COLO829 (cell line): ENCODE data around the gene STK24.

Source experiments
- DNase-seq: peaks from one replicate; pipeline ENCODE4 v3.0.0; 2012; ENCODE audit warnings: low spot score

Gene STK24

DNA sequence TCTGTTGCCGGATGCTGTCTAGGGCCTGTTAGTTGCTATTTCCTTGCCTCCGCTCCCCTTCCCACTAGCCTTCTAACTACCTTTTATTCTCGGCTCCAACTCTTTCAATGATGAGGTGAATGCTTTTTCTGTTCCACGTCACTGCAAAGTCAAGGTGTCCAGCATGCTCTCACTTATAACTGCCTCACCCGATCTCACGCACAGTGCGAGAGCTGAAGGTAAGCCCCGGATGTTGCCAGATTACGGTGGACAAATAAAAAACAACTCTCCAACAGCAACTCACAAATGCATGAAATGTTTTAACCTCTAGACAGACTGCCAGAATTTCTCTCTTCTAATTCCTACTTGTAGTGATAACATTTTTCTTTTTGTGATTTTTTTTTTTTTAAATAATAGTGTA lies 169.9 kb downstream of the STK24 start:
- DNase-seq: no peak

DNA sequence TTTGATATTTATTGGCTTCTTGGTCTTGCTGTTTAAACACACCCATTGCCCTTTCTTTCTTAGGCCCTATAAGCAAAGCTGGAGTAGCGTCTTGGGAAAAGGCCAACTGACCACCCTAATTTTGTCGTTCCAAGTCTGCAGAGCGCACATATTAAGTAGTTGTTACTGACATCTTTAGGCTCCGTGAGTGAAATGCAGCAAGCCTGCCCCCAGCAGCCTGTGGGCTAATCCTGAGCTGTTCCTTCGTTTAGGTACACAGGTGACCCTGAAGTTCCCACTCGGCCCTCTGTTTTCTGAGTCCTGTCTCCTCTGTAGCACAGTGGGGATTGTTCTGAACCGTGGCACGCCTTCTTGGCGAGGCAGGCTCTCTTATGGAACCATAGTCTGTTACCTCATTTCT lies 170.5 kb downstream of the STK24 start:
- DNase-seq: no peak

DNA sequence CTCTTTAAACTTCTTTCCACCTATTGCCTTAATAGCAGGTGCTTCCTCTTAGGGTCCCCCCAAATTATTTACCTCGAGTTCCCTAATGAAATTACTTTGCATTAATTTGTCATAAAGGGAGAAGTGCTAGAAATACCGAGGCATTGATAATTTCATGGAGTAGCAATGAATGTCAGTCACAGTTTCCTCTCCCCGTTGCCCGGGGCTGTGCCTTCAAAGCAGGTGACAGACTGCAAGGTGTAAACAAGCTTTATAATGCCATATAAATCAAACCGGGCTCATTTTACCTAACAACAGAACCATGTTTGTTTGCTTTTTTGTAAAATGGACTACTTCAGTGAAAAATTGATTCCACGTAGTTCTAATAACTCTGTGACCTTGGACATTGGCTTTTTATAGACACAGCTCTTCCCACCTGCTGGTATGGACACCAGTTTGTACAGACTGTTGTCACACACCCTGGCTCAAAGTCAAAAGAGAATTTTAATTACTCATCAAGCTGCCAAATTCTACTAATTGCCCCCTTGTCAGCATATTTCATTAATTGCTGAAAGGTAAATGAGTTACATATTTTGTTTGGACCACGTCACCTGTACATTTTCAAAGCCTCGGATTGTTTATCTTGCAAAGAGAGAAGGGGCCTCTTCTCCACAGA lies 171.1 kb downstream of the STK24 start:
- no peak for DNase-seq

DNA sequence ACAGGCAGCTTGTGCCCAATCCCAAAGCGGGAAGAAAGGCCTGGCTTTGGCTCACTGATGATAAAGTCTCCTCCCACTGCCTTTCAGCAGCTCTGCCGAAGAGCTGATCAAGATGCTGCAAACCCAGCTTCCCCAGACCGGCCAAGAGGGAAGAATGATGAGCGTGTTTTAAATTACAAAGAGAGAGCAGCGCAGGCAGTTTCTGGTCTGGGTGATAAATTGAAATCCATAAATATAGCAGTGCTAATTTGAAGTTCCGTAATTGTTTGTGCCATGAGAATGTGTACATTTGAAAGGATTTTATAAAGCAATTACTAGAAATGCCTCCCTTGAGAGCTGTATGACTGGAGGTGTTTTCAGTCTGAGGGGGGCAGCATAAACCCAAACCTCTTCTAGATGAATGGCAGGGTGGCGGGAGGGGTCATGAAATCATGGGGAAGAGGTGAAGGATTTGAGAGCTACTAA lies 171.8 kb downstream of the STK24 start:
- DNase-seq: no peak

DNA sequence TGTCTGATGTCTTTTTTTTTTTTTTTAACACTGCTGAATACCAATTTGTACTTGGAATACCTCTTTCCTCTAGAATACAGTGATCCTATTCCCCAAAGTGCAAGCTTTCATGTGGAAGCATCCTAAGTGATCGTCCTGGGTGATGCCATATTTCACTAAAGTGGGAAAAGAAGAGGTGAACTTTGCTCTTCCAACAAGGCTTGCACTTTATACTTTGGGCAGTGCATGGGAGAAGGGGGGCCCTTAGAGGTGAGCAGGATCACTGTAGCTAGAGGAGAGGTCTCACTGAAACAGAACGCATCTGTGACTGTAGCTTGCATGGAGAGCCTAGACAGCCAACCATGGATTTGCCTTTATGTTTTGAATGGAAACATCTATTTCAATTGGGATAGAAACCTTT lies 173.8 kb downstream of the STK24 start:
- no peak for DNase-seq

DNA sequence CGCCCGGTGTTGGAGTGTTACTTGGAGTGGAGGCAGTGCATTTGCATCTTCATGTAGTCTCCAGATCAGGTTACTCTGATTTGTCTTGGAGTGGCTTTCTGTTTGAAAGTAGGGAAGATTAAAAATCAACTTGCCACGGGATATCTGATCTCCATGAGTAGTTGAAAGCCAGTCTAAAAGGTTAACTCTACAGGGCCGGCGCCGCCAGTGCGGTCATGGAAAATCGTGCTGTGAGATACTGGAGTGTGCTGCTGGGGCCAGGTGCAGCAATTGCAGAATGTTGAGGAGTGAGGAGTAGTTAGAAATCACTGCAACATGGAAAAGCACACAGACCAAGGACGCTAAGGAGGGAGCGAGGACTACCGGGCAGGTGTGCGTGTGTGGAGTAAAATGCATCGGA lies 175.0 kb downstream of the STK24 start:
- no peak for DNase-seq

DNA sequence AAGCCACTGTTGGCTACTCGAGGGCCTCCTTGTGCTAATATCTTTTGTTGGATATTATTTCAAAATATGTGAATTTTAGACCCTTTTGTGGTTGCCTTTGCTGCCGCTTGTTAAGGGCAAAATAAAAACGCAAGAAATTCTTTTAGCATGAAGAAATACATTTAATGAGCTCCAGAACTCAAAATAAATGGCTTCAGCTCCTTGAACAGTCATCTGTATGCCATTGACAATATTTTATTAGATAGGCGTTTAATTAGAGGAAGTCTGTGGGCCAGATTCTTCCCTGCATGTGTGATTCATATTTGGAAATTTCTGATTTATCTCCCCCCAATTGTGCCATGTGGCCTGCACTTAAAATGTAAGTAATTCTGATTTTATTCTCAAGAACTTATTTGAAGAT lies 177.2 kb downstream of the STK24 start:
- DNase-seq: no peak

DNA sequence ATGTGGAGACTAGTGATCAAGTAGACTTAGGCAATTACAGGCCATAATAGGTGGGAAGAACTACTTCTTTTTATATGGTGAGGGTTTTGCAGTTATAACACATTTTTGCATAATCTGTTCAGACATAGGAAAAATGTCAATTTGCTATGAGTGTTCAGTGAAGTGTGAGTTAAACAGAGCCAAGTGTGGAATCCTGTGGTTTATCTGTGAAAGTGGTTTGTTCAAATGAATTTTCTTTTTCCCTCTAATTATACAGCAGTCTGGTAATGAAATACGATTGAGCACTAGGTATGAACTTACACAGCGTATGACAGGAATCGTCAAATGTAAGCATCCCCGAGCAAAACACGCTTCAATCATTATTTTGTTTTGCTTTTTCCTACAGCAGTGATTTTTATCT lies 178.3 kb downstream of the STK24 start:
- no peak for DNase-seq

DNA sequence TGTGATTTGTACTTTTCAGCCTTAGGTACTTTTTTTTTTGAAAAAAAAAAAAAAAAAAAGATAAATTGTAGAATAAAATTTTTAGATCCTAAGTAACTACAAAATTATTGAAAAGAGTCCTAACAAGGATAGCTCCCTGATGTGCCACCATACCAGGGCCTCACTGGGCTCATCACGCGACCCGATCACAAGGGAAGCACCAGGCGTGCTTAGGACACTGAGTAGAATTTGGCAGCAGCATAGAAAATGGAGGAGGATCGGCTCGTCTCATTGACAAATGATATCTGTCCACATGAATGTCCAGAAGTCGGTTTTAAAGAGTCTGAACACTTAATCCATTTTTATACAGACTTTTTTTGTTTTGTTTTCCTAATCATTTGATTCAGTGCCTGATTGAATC lies 179.0 kb downstream of the STK24 start:
- no peak for DNase-seq

DNA sequence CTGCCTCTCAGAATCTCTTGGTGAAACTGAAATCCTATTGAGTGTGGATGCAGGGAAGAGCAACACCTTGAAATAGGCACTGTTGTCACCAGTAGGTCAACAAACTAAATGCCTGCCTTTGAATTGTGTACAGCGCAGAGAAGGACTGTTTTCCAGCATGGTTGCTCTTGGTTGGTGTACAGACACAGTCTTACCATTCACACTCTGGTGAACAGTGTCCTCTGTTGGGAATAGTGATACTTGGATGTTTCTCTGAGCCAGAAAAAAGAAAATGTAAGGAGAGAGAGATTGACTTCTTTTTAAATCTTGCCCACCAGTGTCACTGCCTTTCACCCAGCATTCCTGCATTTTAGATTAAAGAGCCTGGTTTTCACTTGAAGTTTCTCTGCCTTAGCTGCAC lies 179.7 kb downstream of the STK24 start:
- no peak for DNase-seq

DNA sequence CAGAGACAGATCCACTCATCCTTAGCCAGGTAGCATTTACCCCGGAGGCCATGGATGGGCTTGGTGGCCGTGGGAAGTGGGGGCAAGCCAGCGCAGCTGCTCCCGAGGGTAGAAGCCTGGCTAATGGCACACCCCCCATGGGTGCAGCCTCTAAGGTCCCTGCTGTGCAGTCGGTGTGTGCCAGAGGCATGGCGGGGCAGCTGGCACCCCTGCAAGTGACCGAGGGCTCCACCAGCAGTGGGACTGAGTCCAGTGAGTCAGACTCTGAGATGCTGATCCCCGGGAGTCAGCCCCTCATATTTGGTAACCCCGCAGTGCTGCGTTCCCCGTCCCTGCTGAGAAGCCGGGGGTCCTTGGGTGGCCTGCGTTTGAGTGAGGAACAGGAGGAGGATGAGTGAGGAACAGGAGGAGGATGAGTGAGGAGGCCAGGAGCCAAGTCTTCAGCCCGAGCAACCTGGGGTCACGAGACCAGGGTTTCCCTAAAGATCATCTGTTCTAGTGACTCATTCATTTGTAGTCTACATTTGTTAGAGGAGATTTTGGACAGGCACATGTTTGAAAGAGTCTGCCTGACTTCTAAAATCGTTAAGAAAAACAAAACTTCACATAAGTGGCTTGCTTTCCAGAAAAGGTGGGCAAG lies 180.7 kb downstream of the STK24 start:
- no peak for DNase-seq
